ENCODE results near the gene TRIP6. TPM values are rescaled to one million over a fixed set of nuclear protein-coding genes. Genes with fewer than 3 reads are reported as not detected.

The TRIP6 gene
- total RNA-seq, 2 donors from 2014 or later: 34.9 to 43.6 TPM

- H3K4me3 ChIP-seq: no peak overlapping the region
- H3K4me1 ChIP-seq: peaks cover 71% of the 10 kb centered on the region
- H3K27me3 ChIP-seq: no peaks in the 10 kb centered on the region
- peak in 3 of 4 donors; percentile 26 to 53 (median 44) for DNase-seq
- intact Hi-C loops (cut with DNase I): no loop called here
- ATAC-seq: no peak
- peak overlapping the region in 3 of 4 donors; percentile 32 to 79 (median 74) for H3K27ac ChIP-seq
- TF ChIP-seq POLR2A (IDR thresholded peaks at IDR 0.05): no peak
- no peak for TF ChIP-seq CTCF (IDR thresholded peaks at IDR 0.05)
- no peaks in the 10 kb centered on the region for H3K36me3 ChIP-seq (replicated peaks in 1 of 2; ENCODE audit: insufficient read depth in 1 of 2, low read depth in 2 of 2)
- WGBS, 2 donors: 36 to 37% methylated on average over 15 to 20 of the region's 20 CpGs
- no peaks in the 10 kb centered on the region for H3K9me3 ChIP-seq
Observed at GRCh38 chr7:100829150-100829716, 38.0 kb upstream of the TRIP6 start.

- Histone ChIP-seq H3K27ac (peak overlapping the region in 3 of 4 donors; percentile 68 to 79 (median 78)), H3K4me3 (no peak overlapping the region), H3K36me3 (replicated peaks in 1 of 2; ENCODE audit: insufficient read depth in 1 of 2, low read depth in 2 of 2) (no peaks in the 10 kb centered on the region), H3K4me1 (peaks cover 59% of the 10 kb centered on the region), H3K9me3 (no peaks in the 10 kb centered on the region), H3K27me3 (no peaks in the 10 kb centered on the region)
- intact Hi-C loops (cut with DNase I): no loop called here
- ATAC-seq (no peak), DNase-seq (no peak)
- TF ChIP-seq POLR2A (IDR thresholded peaks at IDR 0.05) (no peak), CTCF (IDR thresholded peaks at IDR 0.05) (no peak)
- WGBS, 2 donors: 75 to 87% methylated on average over 4 of the region's 4 CpGs
Observed at GRCh38 chr7:100830396-100830795, 36.8 kb upstream of the TRIP6 start.

- Histone ChIP-seq H3K27me3 (no peaks in the 10 kb centered on the region), H3K9me3 (no peaks in the 10 kb centered on the region), H3K4me3 (no peak overlapping the region), H3K4me1 (peaks cover 60% of the 10 kb centered on the region), H3K27ac (peak overlapping the region; percentile 68 to 79 (median 73)), H3K36me3 (replicated peaks in 1 of 2; ENCODE audit: insufficient read depth in 1 of 2, low read depth in 2 of 2) (no peaks in the 10 kb centered on the region)
- DNase-seq: no peak
- ATAC-seq: no peak
- WGBS, 2 donors: 68 to 85% methylated on average over 5 of the region's 5 CpGs
- intact Hi-C loops (cut with DNase I): no loop called here
- TF ChIP-seq CTCF (IDR thresholded peaks at IDR 0.05) (no peak), POLR2A (IDR thresholded peaks at IDR 0.05) (no peak)
Observed at GRCh38 chr7:100832281-100832633, 34.9 kb upstream of the TRIP6 start.

GRCh38 chr7:100835903-100836811 lies 31.0 kb upstream of the TRIP6 start:
- WGBS, 2 donors: 59 to 60% methylated on average over 15 to 17 of the region's 17 CpGs
- DNase-seq: peak in 1 of 4 donors; percentile 43
- no peak for TF ChIP-seq CTCF (IDR thresholded peaks at IDR 0.05)
- no peak for TF ChIP-seq POLR2A (IDR thresholded peaks at IDR 0.05)
- Histone ChIP-seq H3K4me3 (no peak overlapping the region), H3K27ac (peak overlapping the region; percentile 72 to 90 (median 78)), H3K27me3 (no peaks in the 10 kb centered on the region), H3K4me1 (peaks cover 36% of the 10 kb centered on the region), H3K36me3 (replicated peaks in 1 of 2; ENCODE audit: insufficient read depth in 1 of 2, low read depth in 2 of 2) (no peaks in the 10 kb centered on the region), H3K9me3 (no peaks in the 10 kb centered on the region)
- intact Hi-C loops (cut with DNase I): no loop called here
- ATAC-seq: peak; percentile 13
